ENCODE results near the gene NLE1. TPM values are rescaled to one million over a fixed set of nuclear protein-coding genes. Genes with fewer than 3 reads are reported as not detected.

The NLE1 gene
- total RNA-seq, 1 donor from 2014 or later: 12.4 TPM

- Mint-ChIP-seq H3K36me3 (no peaks in the 10 kb centered on the region), H3K9me3 (no peaks in the 10 kb centered on the region), H3K4me1 (peaks cover 7% of the 10 kb centered on the region), H3K4me3 (no peak overlapping the region), H3K27ac (no peak overlapping the region), H3K27me3 (ENCODE audit: insufficient read depth, low read depth) (peaks cover 6% of the 10 kb centered on the region)
- H3K27ac ChIP-seq: no peak overlapping the region
- no peaks in the 10 kb centered on the region for H4K20me1 ChIP-seq (ENCODE audit: low read depth)
- H3K9ac ChIP-seq: no peak overlapping the region
- no peaks in the 10 kb centered on the region for H3K27me3 ChIP-seq
- no peaks in the 10 kb centered on the region for H3K36me3 ChIP-seq
- no peaks in the 10 kb centered on the region for H3K9me3 ChIP-seq (ENCODE audit: low read depth)
- H3K4me3 ChIP-seq: no peak overlapping the region
- H3F3A ChIP-seq (ENCODE audit: low read depth): no peaks in the 10 kb centered on the region
- TF ChIP-seq EZH2phosphoT487 (IDR thresholded peaks at IDR 0.05): no peak
- no peak for TF ChIP-seq CTCF (IDR thresholded peaks at IDR 0.05)
- no peak for TF ChIP-seq EZH2 (IDR thresholded peaks at IDR 0.05)
- DNase-seq (ENCODE audit: low spot score): no peak
- no peak overlapping the region for H2AFZ ChIP-seq (replicated peaks)
- H3K4me1 ChIP-seq: no peaks in the 10 kb centered on the region
- H3K4me2 ChIP-seq: no peak overlapping the region
- peaks cover 8% of the 10 kb centered on the region for H3K79me2 ChIP-seq (ENCODE audit: low read depth)
These were observed 4.2 kb upstream of the NLE1 start for GRCh38 chr17:35146214-35146833.

- TF ChIP-seq EZH2 (IDR thresholded peaks at IDR 0.05) (no peak), CTCF (IDR thresholded peaks at IDR 0.05) (no peak), EZH2phosphoT487 (IDR thresholded peaks at IDR 0.05) (no peak)
- H3K79me2 ChIP-seq (ENCODE audit: low read depth): peaks cover 23% of the 10 kb centered on the region
- H3K9ac ChIP-seq: no peak overlapping the region
- H3K36me3 Mint-ChIP-seq: no peaks in the 10 kb centered on the region
- H3K4me3 Mint-ChIP-seq: no peak overlapping the region
- H3K27me3 ChIP-seq: no peaks in the 10 kb centered on the region
- no peaks in the 10 kb centered on the region for H3K9me3 Mint-ChIP-seq
- no peak overlapping the region for H2AFZ ChIP-seq (replicated peaks)
- H3K4me3 ChIP-seq: no peak overlapping the region
- peak overlapping the region; percentile 37 for H3K27ac Mint-ChIP-seq
- no peak for DNase-seq (ENCODE audit: low spot score)
- no peaks in the 10 kb centered on the region for H4K20me1 ChIP-seq (ENCODE audit: low read depth)
- H3K4me1 ChIP-seq: peaks cover 5% of the 10 kb centered on the region
- peaks cover 6% of the 10 kb centered on the region for H3K27me3 Mint-ChIP-seq (ENCODE audit: insufficient read depth, low read depth)
- H3K27ac ChIP-seq: no peak overlapping the region
- no peak overlapping the region for H3K4me2 ChIP-seq
- peaks cover 7% of the 10 kb centered on the region for H3K4me1 Mint-ChIP-seq
- H3K36me3 ChIP-seq: no peaks in the 10 kb centered on the region
- H3K9me3 ChIP-seq (ENCODE audit: low read depth): no peaks in the 10 kb centered on the region
- no peaks in the 10 kb centered on the region for H3F3A ChIP-seq (ENCODE audit: low read depth)
These were observed 2.7 kb upstream of the NLE1 start for GRCh38 chr17:35144840-35145239.

- no peak for DNase-seq (ENCODE audit: low spot score)
- H3K4me2 ChIP-seq: no peak overlapping the region
- H3K4me3 Mint-ChIP-seq: peak overlapping the region; percentile 89
- no peaks in the 10 kb centered on the region for H3K9me3 Mint-ChIP-seq
- peaks cover 2% of the 10 kb centered on the region for H3K27me3 Mint-ChIP-seq (ENCODE audit: insufficient read depth, low read depth)
- H3K4me1 Mint-ChIP-seq: peaks cover 7% of the 10 kb centered on the region
- H3K9ac ChIP-seq: no peak overlapping the region
- H3K27ac ChIP-seq: no peak overlapping the region
- no peaks in the 10 kb centered on the region for H3K9me3 ChIP-seq (ENCODE audit: low read depth)
- no peaks in the 10 kb centered on the region for H3F3A ChIP-seq (ENCODE audit: low read depth)
- TF ChIP-seq CTCF (IDR thresholded peaks at IDR 0.05) (no peak), EZH2 (IDR thresholded peaks at IDR 0.05) (no peak), EZH2phosphoT487 (IDR thresholded peaks at IDR 0.05) (no peak)
- no peaks in the 10 kb centered on the region for H3K27me3 ChIP-seq
- peaks cover 4% of the 10 kb centered on the region for H3K36me3 Mint-ChIP-seq
- H2AFZ ChIP-seq (replicated peaks): no peak overlapping the region
- no peak overlapping the region for H3K4me3 ChIP-seq
- peaks cover 27% of the 10 kb centered on the region for H3K79me2 ChIP-seq (ENCODE audit: low read depth)
- no peak overlapping the region for H3K27ac Mint-ChIP-seq
- peaks cover 5% of the 10 kb centered on the region for H3K4me1 ChIP-seq
- no peaks in the 10 kb centered on the region for H4K20me1 ChIP-seq (ENCODE audit: low read depth)
- H3K36me3 ChIP-seq: peaks cover 3% of the 10 kb centered on the region
These were observed 329 bp upstream of the NLE1 start for GRCh38 chr17:35142467-35142796.
